GM12878 (cell line): Measurements from ENCODE around the gene CDK17. TPM values are rescaled to one million over a fixed set of nuclear protein-coding genes. Genes with fewer than 3 reads are reported as not detected.

Source experiments
- ATF3 ChIP-seq: IDR thresholded peaks from 2 replicates; pipeline ENCODE4 v1.6.1; 2011; ENCODE audit warnings: low read depth, mild to moderate bottlenecking, low read length, moderate library complexity, borderline replicate concordance; ENCODE audit errors: extremely low read depth
- ATF7 ChIP-seq: fragments of 450-650 bp; IDR thresholded peaks from 2 replicates; pipeline ENCODE4 v1.6.1; 2016; ENCODE audit warnings: low read depth, mild to moderate bottlenecking
- BHLHE40 ChIP-seq, 2 experiments: fragments of 450-650 bp in 1 of 2; IDR thresholded peaks; 2 replicates each; pipeline ENCODE4 v1.6.1; 2011 to 2017; ENCODE audit warnings: low read depth in 2 of 2, borderline replicate concordance in 1 of 2, improper control_type of control experiment in 1 of 2, low read length in 1 of 2, mild to moderate bottlenecking in 1 of 2
- BMI1 ChIP-seq: fragments of 450-650 bp; IDR thresholded peaks from 2 replicates; pipeline ENCODE4 v1.6.1; 2016; ENCODE audit warnings: mild to moderate bottlenecking, moderate library complexity, borderline replicate concordance
- CTCF ChIP-seq, 3 experiments: IDR thresholded peaks in 2 of 3; conservative IDR thresholded peaks in 1 of 3; 2 replicates each; pipeline ENCODE4 v1.5.1; 2011; ENCODE audit warnings: low read depth in 3 of 3, low read length in 3 of 3, mild to moderate bottlenecking in 3 of 3, control low read depth in 2 of 3, moderate library complexity in 2 of 3, inconsistent platforms in 1 of 3, mixed read lengths in 1 of 3; ENCODE audit not compliant: control insufficient read depth in 2 of 3, insufficient read depth in 1 of 3; ENCODE audit errors: extremely low read depth in 1 of 3
- DPF2 ChIP-seq: fragments of 450-650 bp; IDR thresholded peaks from 2 replicates; pipeline ENCODE4 v1.6.1; 2017; ENCODE audit warnings: mild to moderate bottlenecking
- E2F4 ChIP-seq: IDR thresholded peaks from 2 replicates; pipeline ENCODE4 v1.6.1; 2012; ENCODE audit warnings: low read depth, low read length, improper control_type of control experiment
- ETV6 ChIP-seq, 2 experiments: fragments of 450-650 bp in 1 of 2; IDR thresholded peaks in 1 of 2; conservative IDR thresholded peaks in 1 of 2; 2 replicates each; pipeline ENCODE4 v1.6.1; 2014; ENCODE audit warnings: antibody characterized with exemption in 1 of 2, borderline replicate concordance in 1 of 2, low read depth in 1 of 2, mild to moderate bottlenecking in 1 of 2, moderate library complexity in 1 of 2
- FOS ChIP-seq: IDR thresholded peaks from 3 replicates; pipeline ENCODE4 v1.6.1; 2011; ENCODE audit warnings: borderline replicate concordance; ENCODE audit not compliant: insufficient read length; ENCODE audit errors: extremely low read depth
- HDAC2 ChIP-seq: fragments of 200-600 bp; sonication (generic); IDR thresholded peaks from 2 replicates; pipeline ENCODE4 v1.6.1; 2017
- IRF3 ChIP-seq: fragments of 450-650 bp; IDR thresholded peaks from 2 replicates; pipeline ENCODE4 v1.6.1; 2014; ENCODE audit warnings: mild to moderate bottlenecking
- KDM1A ChIP-seq: fragments of 200-600 bp; sonication (generic); IDR thresholded peaks from 2 replicates; pipeline ENCODE4 v1.6.1; 2016; ENCODE audit warnings: borderline replicate concordance
- MEF2A ChIP-seq: IDR thresholded peaks from 2 replicates; pipeline ENCODE4 v1.6.1; 2011; ENCODE audit warnings: low read depth, mild to moderate bottlenecking, low read length, moderate library complexity; ENCODE audit not compliant: insufficient read depth
- NFXL1 ChIP-seq: fragments of 450-650 bp; IDR thresholded peaks from 2 replicates; pipeline ENCODE4 v1.6.1; 2017; ENCODE audit warnings: antibody characterized with exemption, mild to moderate bottlenecking, borderline replicate concordance
- NR2F1 ChIP-seq: fragments of 450-650 bp; conservative IDR thresholded peaks from 2 replicates; pipeline ENCODE4 v1.6.1; 2017; ENCODE audit warnings: mild to moderate bottlenecking
- NRF1 ChIP-seq: conservative IDR thresholded peaks from 2 replicates; pipeline ENCODE4 v1.6.1; 2011; ENCODE audit warnings: mild to moderate bottlenecking, low read depth, low read length, improper control_type of control experiment
- PAX5 ChIP-seq: IDR thresholded peaks from 2 replicates; pipeline ENCODE4 v1.6.1; 2011; ENCODE audit warnings: low read depth, low read length, borderline replicate concordance
- PML ChIP-seq: IDR thresholded peaks from 2 replicates; pipeline ENCODE4 v1.6.1; 2012; ENCODE audit warnings: low read length, inconsistent platforms
- RAD21 ChIP-seq: IDR thresholded peaks from 2 replicates; pipeline ENCODE4 v1.6.1; 2011; ENCODE audit warnings: mild to moderate bottlenecking, low read depth, low read length, moderate library complexity; ENCODE audit not compliant: insufficient read depth
- REST ChIP-seq: IDR thresholded peaks from 2 replicates; pipeline ENCODE4 v1.6.1; 2012; ENCODE audit warnings: mild to moderate bottlenecking, low read depth, low read length
- ZBED1 ChIP-seq: IDR thresholded peaks from 2 replicates; pipeline ENCODE4 v1.6.1; 2016; ENCODE audit warnings: borderline replicate concordance
- polyA plus RNA-seq, 11 experiments: library from polyadenylated mRNA; depleted of rRNA in 4 of 11; unstranded in 6 of 11; stranded (reverse) in 5 of 11; fragments of >200 nt; fragmentation: Nextera tagmentation in 4 of 11; fragmentation: Illumina TruSeq in 1 of 11; extraction: Ambion mirVana in 4 of 11; extraction: Trizol in 1 of 11; gene quantifications; 1 replicate in 1 of 11; 2 replicates in 10 of 11; pipeline versions ENCODE4 v1.2.1 to v1.2.3, GENCODE V29; 2011 to 2016; ENCODE audit warnings: inconsistent platforms in 2 of 11, missing spikeins in 2 of 11, low read depth in 1 of 11
- total RNA-seq, 4 experiments: library from RNA; depleted of rRNA in 3 of 4; stranded (reverse); fragments of >200 nt in 3 of 4; fragmentation: Illumina TruSeq in 1 of 4; extraction: Trizol in 1 of 4; gene quantifications; 2 replicates each; pipeline versions ENCODE4 v1.2.1 to v1.2.3, GENCODE V29; 2013 to 2021

Gene CDK17
- total and polyA plus RNA-seq, 10 of the 15 experiments (the other 5 are each of a cell fraction or from before 2014, with no cell fraction given), result 5.6 to 45.6 (median 18.3) TPM

- TF ChIP-seq MEF2A (no peak), E2F4 (no peak), NR2F1 (no peak), BHLHE40 (IDR thresholded peaks at IDR 0.05; ENCODE audit: borderline replicate concordance in 1 of 2, low read depth in 2 of 2, low read length in 1 of 2) (peak in 1 of 2 experiments; percentile 30; a peak in 1 of 4 replicates), ATF3 (no peak), HDAC2 (no peak), KDM1A (no peak), ETV6 (conservative IDR thresholded peaks at IDR 0.05 in 1 of 2, IDR thresholded peaks at IDR 0.05 in 1 of 2; ENCODE audit: borderline replicate concordance in 1 of 2, low read depth in 1 of 2) (peak in 1 of 2 experiments; percentile 21; a peak in 1 of 4 replicates), BMI1 (no peak), IRF3 (no peak), ATF7 (peak; percentile 43), NFXL1 (no peak), CTCF (IDR thresholded peaks at IDR 0.05 in 2 of 3, conservative IDR thresholded peaks at IDR 0.05 in 1 of 3; ENCODE audit: control insufficient read depth in 2 of 3, extremely low read depth in 1 of 3, insufficient read depth in 1 of 3, low read depth in 3 of 3, low read length in 3 of 3) (peak in 2 of 3 experiments; percentile 43 to 44; a peak in 3 of 6 replicates), PAX5 (no peak), REST (no peak), RAD21 (peak; percentile 40), DPF2 (no peak), FOS (no peak), ZBED1 (no peak), NRF1 (no peak), PML (peak; percentile 68; the same call in 1 of the 2 replicates)
Observed at GRCh38 chr12:96401076-96401871, 1.0 kb upstream of the CDK17 start (continued).
